Muscle layer of duodenum (tissue), 2 donors: ENCODE results near the gene DAAM1.

ENCODE experiments used
- H3K27ac ChIP-seq: one replicate; pipeline ENCODE4 v1.7.0; 2013; ENCODE audit warnings: mild to moderate bottlenecking, low read length
- H3K27me3 ChIP-seq: one replicate; pipeline ENCODE4 v1.7.0; 2013; ENCODE audit warnings: low read depth, mild to moderate bottlenecking, control low read depth, low read length
- H3K36me3 ChIP-seq, 2 donors: one replicate each; pipeline ENCODE4 v1.7.0; 2013; ENCODE audit warnings: low read length in 2 of 2, control low read depth in 1 of 2, mild to moderate bottlenecking in 1 of 2; ENCODE audit not compliant: insufficient read depth in 2 of 2, control insufficient read depth in 1 of 2
- H3K4me1 ChIP-seq, 2 donors: one replicate each; pipeline ENCODE4 v1.7.0; 2013; ENCODE audit warnings: low read length in 2 of 2, mild to moderate bottlenecking in 2 of 2, control low read depth in 1 of 2, moderate library complexity in 1 of 2; ENCODE audit not compliant: insufficient read depth in 2 of 2, control insufficient read depth in 1 of 2
- H3K4me3 ChIP-seq, 2 donors: one replicate each; pipeline ENCODE4 v1.7.0; 2013; ENCODE audit warnings: low read length in 2 of 2, low read depth in 1 of 2, mild to moderate bottlenecking in 1 of 2
- H3K9me3 ChIP-seq, 2 donors: one replicate each; pipeline ENCODE4 v1.7.0; 2013; ENCODE audit warnings: low read length in 2 of 2, control low read depth in 1 of 2, mild to moderate bottlenecking in 1 of 2; ENCODE audit not compliant: control insufficient read depth in 1 of 2
- donor health status: healthy.

The DAAM1 gene

DNA sequence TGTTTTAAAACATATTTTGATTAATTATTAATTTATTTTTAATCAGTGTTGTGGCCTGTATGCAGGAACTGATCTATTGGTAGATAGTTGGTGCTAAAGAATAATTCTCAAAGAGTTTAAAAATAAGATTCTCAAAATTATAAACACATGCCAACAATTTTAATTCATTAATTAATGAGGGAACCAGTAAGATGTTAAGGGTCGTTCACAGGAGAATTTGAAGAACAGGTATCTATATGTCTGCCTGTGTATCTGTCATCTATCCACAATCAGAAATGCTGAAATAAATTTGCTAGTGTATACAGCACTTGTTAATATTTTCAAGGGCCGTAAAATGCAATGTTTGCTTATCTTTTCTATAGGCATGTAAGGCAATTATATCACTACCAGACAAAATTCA is 18.4 kb downstream of the DAAM1 start:
- Histone ChIP-seq H3K4me3 (no peak overlapping the region), H3K27me3 (no peaks in the 10 kb centered on the region), H3K4me1 (peaks cover 0 to 31% of the 10 kb centered on the region in 2 donors), H3K36me3 (no peaks in the 10 kb centered on the region), H3K9me3 (no peaks in the 10 kb centered on the region), H3K27ac (no peak overlapping the region)

GRCh38 chr14:59207506-59207933 is 19.1 kb downstream of the DAAM1 start:
- no peaks in the 10 kb centered on the region for H3K36me3 ChIP-seq
- H3K9me3 ChIP-seq: no peaks in the 10 kb centered on the region
- H3K27ac ChIP-seq: no peak overlapping the region
- no peaks in the 10 kb centered on the region for H3K27me3 ChIP-seq
- no peak overlapping the region for H3K4me3 ChIP-seq
- H3K4me1 ChIP-seq: peaks cover 0 to 37% of the 10 kb centered on the region in 2 donors

DNA sequence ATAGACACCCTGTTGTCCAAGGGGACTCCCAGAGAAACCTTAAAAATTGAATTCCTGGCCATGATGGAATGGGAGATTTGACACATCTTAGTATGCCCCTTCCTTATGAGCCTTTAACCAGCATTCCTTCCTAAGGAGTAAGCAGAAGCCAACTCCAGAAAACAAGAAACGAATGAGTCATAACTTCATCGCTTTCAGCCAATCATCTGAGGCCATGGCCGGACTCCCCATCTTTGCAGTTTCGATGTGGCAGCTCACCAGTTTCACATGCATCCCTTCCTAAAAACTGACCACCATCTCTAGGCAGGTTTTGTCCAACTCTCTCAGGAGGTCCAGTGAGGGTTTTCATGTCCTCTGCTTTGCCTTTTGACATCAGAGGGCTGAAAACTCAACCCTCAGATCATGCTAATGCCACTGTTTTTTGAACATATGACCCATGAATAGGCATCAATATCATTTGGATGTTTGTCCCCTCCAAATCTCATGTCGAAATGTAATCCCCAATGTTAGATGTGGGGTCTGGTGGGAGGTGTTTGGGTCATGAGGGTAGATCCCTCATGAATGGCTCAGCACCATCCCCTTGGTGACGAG is 19.9 kb downstream of the DAAM1 start:
- Histone ChIP-seq H3K4me1 (peaks cover 0 to 45% of the 10 kb centered on the region in 2 donors), H3K4me3 (no peak overlapping the region), H3K27ac (no peak overlapping the region), H3K9me3 (no peaks in the 10 kb centered on the region), H3K36me3 (no peaks in the 10 kb centered on the region), H3K27me3 (no peaks in the 10 kb centered on the region)

DNA sequence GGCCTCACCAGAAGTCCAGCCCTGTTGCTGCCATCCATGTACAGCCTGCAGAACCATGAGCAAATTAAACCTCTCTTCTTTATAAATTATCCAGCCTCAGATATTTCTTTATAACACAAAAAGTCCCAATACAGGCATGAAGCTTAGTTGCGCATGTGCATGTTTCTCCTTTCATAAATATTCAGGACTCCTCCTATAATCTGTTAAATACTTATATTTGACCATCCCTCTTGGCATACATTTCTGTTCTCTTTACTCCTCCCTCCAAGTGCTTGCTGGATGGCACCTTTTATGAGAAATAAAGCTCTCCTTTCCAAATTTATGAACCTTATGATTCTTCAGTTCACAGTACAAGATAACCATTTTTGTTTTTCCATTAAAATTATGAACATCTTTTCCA is 20.5 kb downstream of the DAAM1 start:
- no peaks in the 10 kb centered on the region for H3K9me3 ChIP-seq
- no peak overlapping the region for H3K4me3 ChIP-seq
- no peak overlapping the region for H3K27ac ChIP-seq
- no peaks in the 10 kb centered on the region for H3K27me3 ChIP-seq
- peaks cover 0 to 49% of the 10 kb centered on the region in 2 donors for H3K4me1 ChIP-seq
- H3K36me3 ChIP-seq: no peaks in the 10 kb centered on the region

DNA sequence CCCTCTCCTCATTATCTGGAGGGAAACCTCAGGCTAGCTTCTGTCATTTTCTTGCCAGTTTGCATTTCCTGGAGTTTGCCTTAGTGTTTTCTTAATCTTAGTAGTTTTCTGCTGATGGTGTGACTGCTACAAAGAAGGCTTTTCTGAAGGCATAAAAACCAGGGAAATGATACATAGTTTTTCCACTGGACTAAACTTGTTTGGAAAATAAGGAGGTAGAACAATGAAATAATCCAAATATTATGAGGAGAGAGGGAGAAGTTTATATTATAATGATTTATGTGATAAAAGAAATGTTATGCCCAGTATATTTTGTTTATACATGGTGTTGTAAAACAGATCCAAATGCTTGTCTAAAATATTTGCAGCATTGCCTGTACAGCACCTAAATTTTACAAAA is 22.2 kb downstream of the DAAM1 start:
- Histone ChIP-seq H3K4me3 (no peak overlapping the region), H3K9me3 (no peaks in the 10 kb centered on the region), H3K27me3 (no peaks in the 10 kb centered on the region), H3K36me3 (no peaks in the 10 kb centered on the region), H3K27ac (no peak overlapping the region), H3K4me1 (peaks cover 7 to 58% of the 10 kb centered on the region in 2 donors)

DNA sequence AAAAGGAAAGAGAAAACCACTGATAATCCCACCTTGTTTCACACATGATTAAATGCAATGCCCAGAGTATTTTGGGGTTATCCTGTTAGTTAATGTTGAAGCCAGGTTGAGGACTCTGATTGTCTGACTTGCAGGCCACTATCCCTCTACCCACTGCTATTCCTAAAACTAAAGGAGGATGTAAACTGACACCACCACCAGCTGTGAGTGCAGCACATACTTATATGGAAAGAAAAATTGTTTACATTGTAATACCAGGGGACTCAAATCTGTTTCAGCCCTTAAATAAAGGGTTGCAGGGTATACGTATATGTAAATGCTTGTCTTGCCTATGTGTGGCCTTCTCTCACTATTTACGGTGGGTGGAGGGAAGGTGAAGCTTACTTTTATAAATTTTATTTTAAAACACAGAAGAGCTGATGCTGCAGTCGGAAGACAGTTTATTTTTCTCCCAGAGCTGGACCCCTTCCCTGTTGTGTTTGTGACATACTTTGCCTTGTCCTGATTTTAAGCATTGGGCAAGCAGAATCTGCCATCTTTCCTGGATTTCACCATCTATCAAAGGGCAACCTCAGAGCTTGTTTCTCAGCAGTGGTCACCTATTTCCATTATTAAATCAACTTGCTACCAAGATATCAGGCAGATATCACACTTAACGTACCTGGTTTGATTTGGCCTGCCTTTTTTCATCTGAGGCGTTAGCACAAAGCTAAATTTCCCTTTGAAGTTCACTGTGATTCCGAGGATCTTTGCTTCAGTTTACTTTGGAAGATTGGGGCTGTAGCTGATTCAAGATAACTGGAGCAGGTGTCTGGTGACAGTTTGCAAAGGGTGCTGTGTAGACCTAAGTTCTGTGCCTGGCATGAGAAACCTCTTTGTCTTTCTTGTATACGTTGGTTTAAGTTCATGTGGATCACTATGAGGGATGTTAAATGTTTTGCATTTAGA is 25.2 kb downstream of the DAAM1 start:
- no peaks in the 10 kb centered on the region for H3K9me3 ChIP-seq
- H3K4me3 ChIP-seq: no peak overlapping the region
- no peak overlapping the region for H3K27ac ChIP-seq
- no peaks in the 10 kb centered on the region for H3K36me3 ChIP-seq
- peaks cover 8 to 83% of the 10 kb centered on the region in 2 donors for H3K4me1 ChIP-seq
- H3K27me3 ChIP-seq: no peaks in the 10 kb centered on the region

DNA sequence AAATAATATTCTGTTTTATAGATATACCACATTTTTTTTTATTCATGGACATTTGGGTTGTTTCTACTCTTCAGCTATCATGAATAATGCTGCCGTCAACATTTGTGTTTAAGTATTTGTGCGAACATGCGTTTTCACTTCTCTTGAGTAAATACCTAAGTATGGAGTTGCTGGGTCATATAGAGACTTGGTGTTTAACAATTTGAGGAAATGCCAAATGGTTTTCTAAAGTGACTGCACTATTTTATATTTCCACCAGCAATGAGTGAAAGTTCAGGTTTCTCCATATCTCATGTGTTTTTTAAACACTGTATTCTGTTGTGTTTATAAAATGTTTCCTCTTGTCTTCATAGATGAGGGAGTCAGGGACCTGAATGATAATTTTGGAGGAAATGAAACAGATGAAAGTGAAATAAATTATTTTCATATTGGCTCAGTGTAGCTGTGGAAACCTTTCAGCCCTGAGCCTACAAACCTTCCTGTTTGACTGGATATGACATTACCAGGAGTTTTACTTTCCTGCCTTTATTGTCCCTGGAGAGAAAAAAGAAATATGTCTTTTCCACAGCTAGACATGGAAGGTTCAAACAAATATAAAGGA is 26.3 kb downstream of the DAAM1 start:
- H3K4me3 ChIP-seq: no peak overlapping the region
- H3K27ac ChIP-seq: peak overlapping the region; percentile 70
- H3K27me3 ChIP-seq: no peaks in the 10 kb centered on the region
- peaks cover 8 to 91% of the 10 kb centered on the region in 2 donors for H3K4me1 ChIP-seq
- no peaks in the 10 kb centered on the region for H3K9me3 ChIP-seq
- no peaks in the 10 kb centered on the region for H3K36me3 ChIP-seq

DNA sequence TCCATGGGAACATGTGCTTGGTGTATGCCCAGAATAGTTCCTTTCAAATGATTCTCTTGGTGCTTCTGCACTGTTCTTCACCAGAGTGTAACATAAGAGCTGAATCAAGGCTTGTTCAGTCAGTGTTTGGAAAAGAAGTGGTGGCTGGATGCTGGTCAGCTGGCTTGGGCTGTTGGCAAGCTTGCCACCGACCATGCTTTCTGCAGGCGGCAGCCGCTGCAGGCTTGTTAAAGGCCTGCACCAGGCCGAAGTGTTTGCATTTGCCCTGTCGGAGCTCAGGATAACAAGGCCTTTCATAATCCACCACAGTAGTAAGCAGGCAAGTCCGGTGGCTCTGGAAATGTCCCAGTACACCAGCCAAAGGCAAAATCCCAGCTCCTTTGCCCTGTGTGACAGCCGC is 26.9 kb downstream of the DAAM1 start:
- Histone ChIP-seq H3K27me3 (no peaks in the 10 kb centered on the region), H3K36me3 (no peaks in the 10 kb centered on the region), H3K27ac (peak overlapping the region; percentile 70), H3K9me3 (no peaks in the 10 kb centered on the region), H3K4me3 (no peak overlapping the region), H3K4me1 (peaks cover 8 to 85% of the 10 kb centered on the region in 2 donors)

DNA sequence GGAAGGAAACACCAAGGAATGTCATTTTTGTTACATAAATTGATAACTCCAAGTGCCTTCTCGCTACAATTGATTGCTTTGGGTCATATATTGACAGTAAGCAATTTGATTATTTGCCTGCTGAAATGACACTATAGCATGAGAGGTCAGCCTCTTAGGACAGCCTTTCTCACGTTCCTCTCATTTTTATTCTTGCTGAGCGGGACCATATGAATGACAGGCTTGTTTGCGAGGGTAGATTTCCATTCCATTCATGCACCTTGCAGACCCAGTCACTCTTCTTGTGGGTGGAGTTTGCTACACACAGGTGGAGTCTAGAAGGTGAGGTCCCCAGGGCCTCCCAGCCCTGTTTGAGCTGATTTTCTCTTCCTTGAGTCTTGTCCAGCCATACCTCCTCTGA is 27.3 kb downstream of the DAAM1 start:
- no peak overlapping the region for H3K4me3 ChIP-seq
- no peak overlapping the region for H3K27ac ChIP-seq
- no peaks in the 10 kb centered on the region for H3K9me3 ChIP-seq
- no peaks in the 10 kb centered on the region for H3K27me3 ChIP-seq
- no peaks in the 10 kb centered on the region for H3K36me3 ChIP-seq
- peaks cover 8 to 82% of the 10 kb centered on the region in 2 donors for H3K4me1 ChIP-seq

DNA sequence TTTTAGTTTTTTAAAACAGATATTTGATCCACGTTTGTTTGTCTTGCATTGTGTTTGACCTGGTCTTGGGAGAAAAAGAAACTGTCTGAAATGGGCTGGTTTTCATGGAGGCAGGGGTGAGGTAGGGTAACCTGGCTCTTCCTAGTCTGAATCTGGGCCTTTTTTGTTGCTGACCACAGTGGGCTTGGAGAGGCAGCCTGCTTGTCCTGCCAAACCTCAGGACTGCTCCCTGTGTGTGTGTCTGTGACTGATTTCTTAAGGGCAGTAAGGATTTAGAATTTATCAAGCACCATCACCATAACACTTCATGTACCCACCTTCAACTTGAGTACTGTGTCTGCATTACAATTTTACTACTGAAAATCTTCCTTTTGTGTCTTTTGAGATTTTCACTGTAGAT is 28.5 kb downstream of the DAAM1 start:
- Histone ChIP-seq H3K27ac (no peak overlapping the region), H3K9me3 (no peaks in the 10 kb centered on the region), H3K36me3 (no peaks in the 10 kb centered on the region), H3K4me1 (peaks cover 8 to 72% of the 10 kb centered on the region in 2 donors), H3K4me3 (no peak overlapping the region), H3K27me3 (no peaks in the 10 kb centered on the region)

DNA sequence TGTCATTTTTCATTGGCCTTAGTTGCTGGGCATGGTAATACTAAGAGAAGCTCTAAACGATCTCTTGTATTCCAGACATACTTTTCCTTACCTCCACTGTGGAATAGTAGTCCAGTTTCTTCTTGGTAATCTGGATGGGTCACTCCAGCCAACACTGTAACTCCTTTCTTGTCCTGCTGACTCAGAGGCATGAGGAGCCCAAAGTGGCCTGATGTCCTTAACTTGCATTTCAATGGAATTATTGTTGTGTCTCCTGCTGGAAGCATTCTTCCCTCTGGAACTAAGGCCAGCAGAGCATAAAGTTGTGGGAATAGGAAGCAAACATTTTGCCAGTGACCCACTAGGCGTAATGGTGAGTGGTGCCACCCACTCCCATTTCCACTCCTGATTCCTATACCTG is 33.1 kb downstream of the DAAM1 start:
- peaks cover 0 to 42% of the 10 kb centered on the region in 2 donors for H3K4me1 ChIP-seq

More for the DNA sequence above, 33.1 kb downstream of the DAAM1 start:
- Histone ChIP-seq H3K4me3 (no peak overlapping the region), H3K36me3 (no peaks in the 10 kb centered on the region), H3K27me3 (no peaks in the 10 kb centered on the region), H3K9me3 (no peaks in the 10 kb centered on the region), H3K27ac (no peak overlapping the region)
